HFFc6 (cell line): ENCODE measurements around the gene MAN2A2. TPM values are rescaled to one million over a fixed set of nuclear protein-coding genes. Genes with fewer than 3 reads are reported as not detected.
A peak's percentile ranks its signal among the peaks of the same experiment; 100 is the strongest.
"Not testable (repeated sequence)": the region's sequence is repeated elsewhere in the genome, so short reads cannot be mapped to it uniquely, and the experiment has no call there.

Experiments used
- DNase-seq: peaks from one replicate; pipeline ENCODE4 v3.0.0-alpha.2; 2018
- H3K27ac Mint-ChIP-seq: 2 replicates; pipeline ENCODE4 v1.8.0; 2020; ENCODE audit warnings: mild to moderate bottlenecking, mixed read lengths
- H3K27me3 Mint-ChIP-seq: 2 replicates; pipeline ENCODE4 v1.8.0; 2021; ENCODE audit warnings: mild to moderate bottlenecking, moderate library complexity, mixed read lengths; ENCODE audit not compliant: insufficient read depth
- H3K36me3 Mint-ChIP-seq: 2 replicates; pipeline ENCODE4 v1.8.0; 2021; ENCODE audit warnings: low read depth, mixed read lengths
- H3K4me1 Mint-ChIP-seq: 2 replicates; pipeline ENCODE4 v1.8.0; 2020; ENCODE audit warnings: low read depth, mixed read lengths
- H3K4me3 Mint-ChIP-seq: 2 replicates; pipeline ENCODE4 v1.8.0; 2020; ENCODE audit warnings: mild to moderate bottlenecking, moderate library complexity, mixed read lengths
- H3K9me3 Mint-ChIP-seq: 2 replicates; pipeline ENCODE4 v1.8.0; 2020; ENCODE audit warnings: mild to moderate bottlenecking, mixed read lengths
- CTCF ChIP-seq: fragments of 200-600 bp; sonication (generic); IDR thresholded peaks from 2 replicates; pipeline ENCODE4 v1.5.0; 2021; ENCODE audit warnings: antibody characterized with exemption, mild to moderate bottlenecking
- total RNA-seq, 6 experiments: library from RNA; stranded (reverse); fragmentation: NEBNext Ultra II Directional; extraction: Animal tissue kit (Norgen Biotek cat#: 25700); gene quantifications; 2 replicates in 1 of 6; 3 replicates in 5 of 6; pipeline ENCODE4 v1.2.3, GENCODE V29; 2021

MAN2A2 gene
- total RNA-seq, 6 experiments from 2014 or later, result 15.8 to 26.9 (median 23.4) TPM

DNA sequence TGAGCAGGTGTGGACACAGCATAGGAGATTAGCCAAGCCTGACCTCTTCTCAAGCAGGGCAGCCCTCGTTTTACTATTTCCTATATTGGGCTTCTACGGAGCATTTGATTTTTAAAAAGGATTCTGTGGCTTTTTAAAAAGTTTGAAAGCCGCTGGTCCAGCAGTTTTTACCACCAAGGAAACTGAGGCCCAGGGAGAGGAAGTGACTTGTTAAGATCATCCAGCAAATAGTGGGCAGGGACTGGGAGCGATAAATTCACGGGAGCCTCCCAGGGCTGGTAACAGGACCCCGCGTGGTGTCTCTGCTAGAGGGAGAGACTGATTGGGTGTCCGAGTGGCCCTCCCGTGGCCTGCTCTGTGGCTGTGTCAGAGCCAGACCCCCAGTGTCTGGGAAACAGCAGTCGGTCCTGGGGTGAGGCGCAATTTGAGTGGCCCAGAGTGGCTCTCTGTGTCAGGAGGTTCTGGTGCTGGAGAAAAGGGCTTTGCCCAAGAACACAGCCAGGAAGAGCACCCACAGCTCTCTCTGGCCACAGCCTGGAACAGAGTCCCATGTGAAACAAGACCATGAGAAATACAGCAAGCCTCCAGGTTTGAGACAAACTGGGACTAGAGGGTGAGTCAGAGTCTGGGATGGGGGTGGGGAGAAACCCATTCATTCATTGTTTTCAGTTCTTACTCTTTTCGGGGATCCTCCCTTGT lies 30.5 kb upstream of the MAN2A2 start:
- H3K9me3 Mint-ChIP-seq, result no peaks in the 10 kb centered on the region
- peak overlapping the region; percentile 93 for H3K27ac Mint-ChIP-seq
- no peak for TF ChIP-seq CTCF
- peak; percentile 75 for DNase-seq
- peaks cover 47% of the 10 kb centered on the region for H3K4me1 Mint-ChIP-seq
- H3K36me3 Mint-ChIP-seq, result no peaks in the 10 kb centered on the region
- peaks cover 3% of the 10 kb centered on the region for H3K27me3 Mint-ChIP-seq
- peak overlapping the region; percentile 87 for H3K4me3 Mint-ChIP-seq

DNA sequence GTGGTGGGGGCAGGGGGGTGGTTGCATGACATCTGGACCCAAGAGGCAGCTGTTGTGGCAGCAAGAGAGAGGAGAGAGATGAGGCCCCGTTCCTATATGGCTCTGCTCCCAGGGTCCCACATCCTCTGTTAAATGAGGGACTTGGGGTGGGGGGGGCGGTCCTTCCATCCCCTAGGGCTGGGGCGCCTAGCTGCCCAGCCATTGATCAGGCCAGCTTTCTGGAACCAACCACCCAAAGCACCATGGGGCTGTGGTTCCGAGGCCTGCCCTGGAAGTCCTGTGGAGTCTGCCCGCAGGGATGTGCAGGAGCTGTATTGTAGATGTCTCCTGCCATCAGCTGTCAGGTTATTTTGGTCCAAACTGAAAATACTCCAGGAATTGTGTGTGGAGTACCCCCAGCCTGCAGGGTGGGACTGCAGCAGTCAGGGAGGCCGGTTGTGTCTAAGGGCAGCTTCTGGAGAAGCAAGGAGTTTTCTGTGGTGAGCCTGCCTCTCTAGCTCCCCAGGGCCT lies 29.6 kb upstream of the MAN2A2 start:
- peak overlapping the region; percentile 93 for H3K27ac Mint-ChIP-seq
- TF ChIP-seq CTCF, result no peak
- peak overlapping the region; percentile 87 for H3K4me3 Mint-ChIP-seq
- H3K4me1 Mint-ChIP-seq, result peaks cover 38% of the 10 kb centered on the region
- no peaks in the 10 kb centered on the region for H3K36me3 Mint-ChIP-seq
- no peak for DNase-seq
- peaks cover 1% of the 10 kb centered on the region for H3K27me3 Mint-ChIP-seq
- no peaks in the 10 kb centered on the region for H3K9me3 Mint-ChIP-seq

DNA sequence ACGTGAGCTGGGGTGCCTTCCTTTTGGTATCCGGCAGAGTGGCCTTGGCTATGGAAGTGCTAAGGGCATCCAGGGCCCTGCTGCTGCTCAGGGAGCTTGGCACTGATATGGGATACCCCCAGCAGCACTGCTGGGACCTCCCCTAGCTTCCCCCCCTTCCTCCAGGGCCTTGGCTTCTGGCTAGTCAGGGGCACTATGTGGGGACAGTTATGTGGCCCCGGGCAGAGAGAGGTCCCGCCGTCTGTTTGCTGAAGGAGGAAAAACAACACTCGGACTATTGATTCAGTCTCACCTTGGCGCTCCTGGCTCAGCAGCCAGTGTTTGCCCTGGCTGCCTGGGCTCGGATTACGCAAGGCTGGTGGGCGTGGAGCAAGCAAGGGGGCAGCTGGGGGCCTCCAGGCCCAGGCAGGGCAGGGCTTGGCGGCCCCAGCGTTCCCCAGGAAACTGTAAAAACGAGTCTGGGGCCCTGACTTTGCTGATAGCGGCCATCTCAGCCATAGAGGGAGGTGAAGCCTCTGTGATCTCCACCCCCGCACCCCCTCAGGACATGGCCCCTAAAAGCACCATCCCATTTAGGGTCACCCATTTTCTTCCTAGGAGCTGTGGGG lies 29.0 kb upstream of the MAN2A2 start:
- peaks cover 1% of the 10 kb centered on the region; the same call in 1 of the 2 replicates for H3K27me3 Mint-ChIP-seq
- no peak for DNase-seq
- H3K27ac Mint-ChIP-seq, result no peak overlapping the region
- no peak overlapping the region for H3K4me3 Mint-ChIP-seq
- no peaks in the 10 kb centered on the region for H3K36me3 Mint-ChIP-seq
- no peak for TF ChIP-seq CTCF
- no peaks in the 10 kb centered on the region for H3K9me3 Mint-ChIP-seq
- H3K4me1 Mint-ChIP-seq, result peaks cover 32% of the 10 kb centered on the region

GRCh38 chr15:90874986-90875385 lies 28.1 kb upstream of the MAN2A2 start:
- H3K27ac Mint-ChIP-seq, H3K36me3 Mint-ChIP-seq, H3K27me3 Mint-ChIP-seq, H3K9me3 Mint-ChIP-seq, H3K4me3 Mint-ChIP-seq, DNase-seq: not testable (repeated sequence)
- H3K4me1 Mint-ChIP-seq, result peaks cover 24% of the 10 kb centered on the region

DNA sequence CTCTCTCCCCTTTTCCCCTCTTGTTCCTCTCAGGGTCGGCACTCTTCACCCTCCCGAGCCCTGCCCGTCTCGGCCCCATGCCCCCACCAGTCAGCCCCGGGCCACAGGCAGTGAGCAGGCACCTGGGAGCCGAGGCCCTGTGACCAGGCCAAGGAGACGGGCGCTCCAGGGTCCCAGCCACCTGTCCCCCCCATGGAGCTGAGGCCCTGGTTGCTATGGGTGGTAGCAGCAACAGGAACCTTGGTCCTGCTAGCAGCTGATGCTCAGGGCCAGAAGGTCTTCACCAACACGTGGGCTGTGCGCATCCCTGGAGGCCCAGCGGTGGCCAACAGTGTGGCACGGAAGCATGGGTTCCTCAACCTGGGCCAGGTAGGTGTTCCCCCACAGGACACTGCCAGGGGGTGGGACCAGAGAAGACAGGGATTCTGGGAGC lies 27.5 kb upstream of the MAN2A2 start:
- Mint-ChIP-seq H3K36me3 (no peaks in the 10 kb centered on the region), H3K27ac (no peak overlapping the region)
- no peak for TF ChIP-seq CTCF

DNA sequence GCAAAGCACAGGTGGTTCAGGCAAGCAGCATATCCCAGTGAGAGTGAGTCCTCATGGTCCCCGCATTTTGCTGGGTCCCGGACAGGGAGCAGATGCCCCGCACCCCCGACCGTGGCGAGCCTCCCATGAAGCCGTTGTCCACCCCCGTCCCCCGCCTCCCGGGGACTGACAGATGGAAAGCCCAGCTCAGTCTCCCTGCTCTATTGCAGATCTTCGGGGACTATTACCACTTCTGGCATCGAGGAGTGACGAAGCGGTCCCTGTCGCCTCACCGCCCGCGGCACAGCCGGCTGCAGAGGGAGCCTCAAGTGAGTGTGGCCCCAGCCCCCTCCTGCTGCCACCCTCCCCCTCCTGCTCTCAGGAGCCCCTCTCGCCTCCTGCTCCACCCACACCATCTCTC lies 27.1 kb upstream of the MAN2A2 start:
- no peak for DNase-seq
- Mint-ChIP-seq H3K9me3 (no peaks in the 10 kb centered on the region), H3K4me1 (peaks cover 13% of the 10 kb centered on the region), H3K4me3 (no peak overlapping the region), H3K36me3 (no peaks in the 10 kb centered on the region), H3K27ac (no peak overlapping the region), H3K27me3 (peaks cover 1% of the 10 kb centered on the region; the same call in 1 of the 2 replicates)
- TF ChIP-seq CTCF, result no peak

More for the DNA sequence above, 27.5 kb upstream of the MAN2A2 start:
- peaks cover 1% of the 10 kb centered on the region; the same call in 1 of the 2 replicates for H3K27me3 Mint-ChIP-seq
- H3K4me1 Mint-ChIP-seq, result peaks cover 18% of the 10 kb centered on the region
- no peak for DNase-seq
- no peaks in the 10 kb centered on the region for H3K9me3 Mint-ChIP-seq
- no peak overlapping the region for H3K4me3 Mint-ChIP-seq
